ENCODE data around the gene GLDN.
"Not testable (repeated sequence)": the region's sequence is repeated elsewhere in the genome, so short reads cannot be mapped to it uniquely, and the experiment has no call there.

Gene GLDN

GRCh38 chr15:51388726-51389125 lies 47.3 kb downstream of the GLDN start:
- DNase-seq = no peak

DNA sequence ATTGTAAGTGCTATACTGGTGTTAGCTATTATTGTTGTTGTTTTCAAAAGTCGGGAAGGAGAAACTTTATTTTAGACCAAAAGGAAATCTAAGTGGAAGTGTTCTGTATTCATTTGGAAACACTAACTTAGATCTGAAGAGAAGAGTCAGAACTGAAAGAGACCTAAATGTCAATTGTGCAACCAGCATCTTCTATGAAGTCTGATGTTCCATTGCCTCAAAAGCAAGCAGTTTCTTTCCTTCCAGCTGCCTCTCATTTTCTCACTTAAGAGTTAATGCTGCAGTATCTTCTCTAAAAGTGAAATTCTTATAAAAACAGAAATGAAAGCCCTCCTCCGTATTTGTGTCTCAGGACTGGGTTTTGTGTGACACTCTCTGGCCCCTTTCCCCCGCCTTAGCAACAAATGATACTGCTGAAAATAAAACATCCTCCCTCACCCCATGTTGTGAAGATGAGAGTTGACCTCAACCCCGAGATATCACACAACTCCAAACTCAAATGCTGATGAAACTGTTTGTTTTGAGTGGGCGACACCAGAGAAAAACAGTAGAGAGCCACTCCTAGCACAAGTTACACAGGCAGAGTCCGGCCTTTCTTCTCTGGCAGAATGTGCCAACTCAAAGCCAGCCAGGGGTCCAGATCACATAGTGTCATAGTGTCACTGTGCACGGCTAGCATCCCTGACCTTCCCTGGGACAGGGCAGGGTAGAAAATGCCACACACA lies 48.9 kb downstream of the GLDN start:
- no peak for DNase-seq

GRCh38 chr15:51390966-51391422 lies 49.5 kb downstream of the GLDN start:
- no peak for DNase-seq

DNA sequence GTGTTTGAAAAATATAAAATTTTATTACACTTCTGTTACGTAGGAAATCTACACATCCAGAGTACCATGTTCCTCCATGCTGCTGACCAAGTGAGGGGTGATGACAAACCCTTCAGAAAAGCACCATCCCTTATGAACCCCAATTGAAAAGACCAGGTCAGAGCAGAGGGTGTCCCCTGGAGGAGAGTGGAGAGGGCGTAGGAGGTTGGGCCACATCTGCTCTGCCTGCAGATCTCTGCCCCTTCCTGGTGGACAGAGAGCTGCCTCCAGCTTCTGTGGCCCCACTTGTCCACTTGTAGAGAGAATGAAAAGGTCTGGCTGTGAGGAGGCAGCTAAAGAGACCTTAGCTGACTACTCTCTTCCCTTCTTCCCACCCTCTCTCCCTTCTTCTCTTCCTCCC lies 55.5 kb downstream of the GLDN start:
- DNase-seq = no peak

- DNase-seq = no peak
These were observed 57.2 kb downstream of the GLDN start for GRCh38 chr15:51398626-51399025.

- no peak for DNase-seq
These were observed 59.8 kb downstream of the GLDN start for GRCh38 chr15:51401051-51401780.

DNA sequence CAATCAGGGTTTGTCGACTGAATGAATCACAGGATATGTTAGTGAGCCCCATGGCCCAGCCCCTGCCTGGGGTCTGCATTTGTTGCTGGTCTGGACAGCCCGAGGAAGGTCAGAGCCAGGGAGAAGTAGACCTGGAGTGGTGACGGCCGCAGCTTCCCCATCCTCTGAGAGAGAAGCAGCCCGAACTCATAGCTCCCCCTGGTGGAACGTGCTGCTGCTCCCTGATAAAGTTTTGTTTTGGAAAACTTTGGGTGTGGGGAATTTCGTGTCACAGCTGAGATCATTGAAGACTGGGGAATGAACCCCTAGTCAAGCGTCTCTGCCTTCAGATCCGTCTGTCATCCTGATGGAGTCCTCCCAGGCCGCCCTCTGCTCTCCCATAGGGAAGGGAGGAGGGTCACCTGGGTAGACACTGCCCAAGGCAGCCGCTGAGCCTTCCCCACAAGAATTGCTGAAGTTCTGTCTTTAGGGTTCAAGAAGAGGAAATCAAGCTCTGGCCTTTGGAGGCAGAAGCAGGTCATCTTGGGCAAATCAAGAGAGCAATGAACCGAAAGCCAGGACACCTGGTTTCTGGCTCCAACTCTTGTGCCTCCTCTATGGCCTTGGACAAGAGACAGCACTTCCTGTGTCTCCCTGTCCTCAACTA lies 60.5 kb downstream of the GLDN start:
- DNase-seq = no peak

DNA sequence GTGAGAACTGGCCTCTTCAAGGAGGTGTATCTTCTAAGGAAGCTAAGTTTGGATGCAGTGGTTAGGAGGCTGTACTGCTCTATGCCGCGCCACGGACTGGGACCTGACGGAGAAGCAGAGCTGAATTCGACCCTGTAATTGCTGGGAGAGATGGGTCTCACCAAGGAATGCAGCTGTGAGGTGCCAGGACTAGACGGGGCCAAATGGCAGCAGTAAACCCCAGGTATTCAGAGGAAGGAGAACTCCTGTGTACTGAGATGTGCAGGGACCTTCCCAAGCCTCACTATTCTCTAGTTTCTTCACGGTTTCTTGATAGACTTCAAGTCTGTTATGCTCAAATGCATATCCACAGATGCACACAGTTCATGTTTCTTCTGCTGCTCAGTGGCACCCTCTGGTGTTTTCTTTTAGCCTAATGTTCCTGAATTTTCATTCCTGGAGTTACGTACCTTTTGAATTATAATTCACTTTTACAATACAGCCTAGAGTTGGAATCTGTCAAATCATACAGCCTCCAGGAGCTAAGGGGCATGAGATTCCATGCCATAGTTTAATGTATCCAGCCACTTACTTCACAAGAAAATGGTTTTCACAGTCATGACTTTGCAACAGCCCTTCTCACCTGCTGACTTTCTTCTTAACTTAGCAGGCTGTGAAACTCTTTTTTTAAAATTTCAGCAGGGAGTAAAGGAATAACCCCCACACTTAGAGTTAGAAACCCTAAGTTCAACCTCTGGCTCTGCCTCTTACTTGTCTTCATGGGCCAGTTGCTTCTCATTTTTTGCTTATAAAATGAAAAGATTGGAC lies 61.8 kb downstream of the GLDN start:
- no peak for DNase-seq

- DNase-seq = no peak
These were observed 62.7 kb downstream of the GLDN start for GRCh38 chr15:51403946-51404695.

GRCh38 chr15:51405693-51406523 lies 64.5 kb downstream of the GLDN start:
- DNase-seq = no peak

DNA sequence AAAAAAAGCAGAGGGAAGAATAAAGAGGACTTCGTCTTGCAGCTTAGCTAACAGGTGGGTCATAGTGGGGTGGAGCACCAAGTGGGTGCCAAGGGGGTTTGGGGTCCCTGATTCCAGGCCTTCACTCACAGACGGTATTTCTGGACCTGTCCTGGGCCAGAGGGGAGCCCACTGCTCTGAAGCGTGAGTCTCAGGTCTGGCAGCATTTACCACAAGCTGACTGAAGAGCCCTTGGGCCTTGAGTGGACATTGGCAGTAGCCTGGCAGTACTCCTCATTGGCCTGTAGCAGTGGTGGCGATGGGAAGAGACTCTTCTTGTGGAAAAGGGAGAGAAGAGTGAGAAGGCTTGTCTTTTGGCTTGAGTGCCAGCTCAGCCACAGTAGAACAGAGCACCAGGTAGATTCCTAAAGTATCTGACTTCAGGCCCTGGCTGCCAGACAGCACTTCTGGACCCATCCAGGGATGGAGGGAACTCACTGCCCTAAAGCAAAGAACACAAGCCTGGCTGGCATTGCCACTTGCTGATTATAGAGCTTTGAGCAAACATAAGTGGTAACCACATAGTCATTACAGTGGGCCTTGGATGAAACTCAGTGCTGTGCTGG lies 72.9 kb downstream of the GLDN start:
- no peak for DNase-seq

GRCh38 chr15:51416129-51416528 lies 74.7 kb downstream of the GLDN start:
- DNase-seq = no peak

DNA sequence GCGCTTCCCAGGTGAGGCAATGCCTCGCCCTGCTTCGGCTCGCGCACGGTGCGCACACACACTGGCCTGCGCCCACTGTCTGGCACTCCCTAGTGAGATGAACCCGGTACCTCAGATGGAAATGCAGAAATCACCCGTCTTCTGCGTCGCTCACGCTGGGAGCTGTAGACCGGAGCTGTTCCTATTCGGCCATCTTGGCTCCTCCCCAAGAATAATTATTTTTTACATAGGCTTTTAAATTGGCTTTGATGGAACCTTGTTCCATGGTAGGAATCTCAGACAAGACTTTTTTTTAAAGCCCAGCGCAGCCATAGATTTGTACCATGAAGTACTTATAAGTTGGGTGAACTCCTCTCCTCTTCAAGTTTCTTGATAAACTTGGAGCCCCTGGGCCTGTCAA lies 81.6 kb downstream of the GLDN start:
- DNase-seq = not testable (repeated sequence)

DNA sequence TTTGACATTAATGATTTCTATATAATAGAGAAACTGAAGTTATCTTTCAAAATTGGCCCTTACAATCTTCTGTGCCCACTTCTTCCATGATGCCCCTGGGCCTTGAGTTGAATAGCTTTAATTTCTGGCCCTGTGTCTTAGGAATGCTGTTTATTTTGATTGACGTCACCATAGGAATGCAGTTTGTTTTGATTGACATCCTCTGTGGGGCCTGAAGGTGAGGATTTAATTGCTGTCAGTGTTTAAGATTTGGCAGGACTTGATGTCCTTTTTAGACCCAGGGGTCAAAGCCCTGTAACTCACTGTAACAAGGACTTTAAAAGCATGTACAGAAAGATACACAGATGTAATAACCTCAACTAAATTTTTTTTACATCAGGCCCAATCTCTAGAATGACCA lies 83.3 kb downstream of the GLDN start:
- DNase-seq = no peak

DNA sequence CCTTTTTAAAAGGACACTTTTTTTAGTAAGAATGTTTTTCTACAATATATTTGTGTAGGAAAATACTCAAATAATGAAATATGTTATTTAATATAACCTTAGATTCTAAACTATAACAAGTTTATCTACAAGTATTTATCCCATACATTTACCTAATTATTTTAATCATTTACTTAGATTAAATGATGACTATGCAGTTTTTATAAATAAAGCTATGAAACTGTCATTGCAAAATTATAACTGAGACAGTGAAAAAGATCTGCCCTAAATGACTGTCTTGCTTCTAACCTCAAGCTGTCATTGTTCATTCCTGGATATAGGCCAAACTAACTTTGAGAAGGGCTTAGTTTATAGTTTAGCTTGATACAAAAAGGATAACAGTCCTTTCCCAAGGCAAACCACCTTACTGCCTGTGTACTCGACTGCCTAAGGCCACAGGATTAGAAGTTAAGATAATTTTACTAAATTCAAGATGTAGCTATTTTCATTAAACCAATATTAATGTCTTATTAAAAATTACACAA lies 84.1 kb downstream of the GLDN start:
- DNase-seq = no peak

- no peak for DNase-seq
These were observed 97.1 kb downstream of the GLDN start for GRCh38 chr15:51438526-51438925.

- no peak for DNase-seq
These were observed 101.9 kb downstream of the GLDN start for GRCh38 chr15:51443282-51443914.

- DNase-seq = no peak
These were observed 102.7 kb downstream of the GLDN start for GRCh38 chr15:51444112-51444511.

DNA sequence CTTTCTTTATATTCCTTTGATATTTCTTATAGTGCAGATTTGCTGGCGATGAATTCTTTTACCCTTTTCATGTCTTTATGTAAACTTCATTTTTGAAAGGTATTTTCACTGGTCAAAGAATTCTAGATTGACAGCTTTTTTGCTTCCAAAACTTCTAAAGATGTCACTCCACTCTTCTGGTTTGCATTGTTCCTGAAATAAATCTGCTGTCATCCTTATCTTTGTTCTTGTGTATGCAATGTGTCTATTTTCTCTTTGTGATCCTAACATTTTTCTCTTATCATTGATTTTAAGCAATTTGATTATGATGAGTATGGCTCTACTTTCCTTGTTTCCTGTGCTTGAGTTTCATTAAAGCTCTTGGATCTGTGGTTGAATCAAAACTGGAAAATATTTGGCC lies 103.4 kb downstream of the GLDN start:
- no peak for DNase-seq
